GM23338 (cell line): Measurements from ENCODE around the gene RIC3. TPM values are rescaled to one million over a fixed set of nuclear protein-coding genes. Genes with fewer than 3 reads are reported as not detected.

Source experiments
- ATAC-seq: fragments of 200-7000 bp; cut with Tn5 transposase; 3 replicates; pipeline ENCODE4 v1.9.1; 2020
- DNase-seq: peaks from one replicate; pipeline ENCODE4 v3.0.0-alpha.2; 2015; ENCODE audit warnings: low spot score
- H2AFZ ChIP-seq: fragments of 200-600 bp; sonication (generic); 2 replicates; pipeline ENCODE4 v1.8.0; 2016; ENCODE audit warnings: antibody characterized with exemption, mild to moderate bottlenecking, moderate library complexity
- H3F3A ChIP-seq: fragments of 200-600 bp; sonication (generic); replicated peaks from 2 replicates; pipeline ENCODE4 v1.8.0; 2017; ENCODE audit warnings: antibody characterized with exemption, mixed run types, low read depth
- H3K27ac ChIP-seq: fragments of 200-600 bp; sonication (generic); 2 replicates; pipeline ENCODE4 v1.6.1; 2016; ENCODE audit warnings: low read depth
- H3K27me3 ChIP-seq: fragments of 200-600 bp; sonication (generic); 2 replicates; pipeline ENCODE4 v1.8.0; 2016; ENCODE audit warnings: mild to moderate bottlenecking, mixed run types, moderate library complexity; ENCODE audit not compliant: insufficient read depth
- H3K36me3 ChIP-seq: fragments of 200-600 bp; sonication (generic); 2 replicates; pipeline ENCODE4 v1.8.0; 2016; ENCODE audit warnings: mild to moderate bottlenecking; ENCODE audit not compliant: insufficient read depth
- H3K4me1 ChIP-seq: fragments of 200-600 bp; sonication (generic); 2 replicates; pipeline ENCODE4 v1.8.0; 2016; ENCODE audit warnings: mild to moderate bottlenecking, moderate library complexity; ENCODE audit not compliant: insufficient read depth
- H3K4me2 ChIP-seq: fragments of 200-600 bp; sonication (generic); 2 replicates; pipeline ENCODE4 v1.7.1; 2017; ENCODE audit warnings: mixed run types
- H3K4me3 ChIP-seq: fragments of 200-600 bp; sonication (generic); 2 replicates; pipeline ENCODE4 v1.6.1; 2016; ENCODE audit warnings: mixed run types
- H3K79me2 ChIP-seq: fragments of 200-600 bp; sonication (generic); replicated peaks from 2 replicates; pipeline ENCODE4 v1.8.0; 2017; ENCODE audit warnings: mild to moderate bottlenecking; ENCODE audit not compliant: insufficient read depth
- H3K9me2 ChIP-seq: fragments of 200-600 bp; sonication (generic); 2 replicates; pipeline ENCODE4 v1.8.0; 2017; ENCODE audit not compliant: insufficient read depth
- H4K20me1 ChIP-seq: fragments of 200-600 bp; sonication (generic); replicated peaks from 2 replicates; pipeline ENCODE4 v1.8.0; 2017; ENCODE audit warnings: mild to moderate bottlenecking; ENCODE audit not compliant: insufficient read depth
- H3K27ac Mint-ChIP-seq: 2 replicates; pipeline ENCODE4 v1.8.0; 2020; ENCODE audit warnings: inconsistent platforms, mild to moderate bottlenecking, moderate library complexity, mixed read lengths
- H3K27me3 Mint-ChIP-seq: 3 replicates; pipeline ENCODE4 v1.8.0; 2022; ENCODE audit warnings: low read depth, mild to moderate bottlenecking, moderate library complexity, mixed read lengths, inconsistent platforms; ENCODE audit not compliant: insufficient read depth, poor library complexity
- H3K36me3 Mint-ChIP-seq: 3 replicates; pipeline ENCODE4 v1.8.0; 2021; ENCODE audit warnings: low read depth, mild to moderate bottlenecking, inconsistent platforms, moderate library complexity, mixed read lengths
- H3K4me1 Mint-ChIP-seq: 3 replicates; pipeline ENCODE4 v1.8.0; 2020; ENCODE audit warnings: mild to moderate bottlenecking, inconsistent platforms, mixed read lengths
- H3K4me3 Mint-ChIP-seq: 3 replicates; pipeline ENCODE4 v1.8.0; 2021; ENCODE audit warnings: moderate library complexity, mild to moderate bottlenecking, inconsistent platforms, mixed read lengths
- H3K9me3 Mint-ChIP-seq: 3 replicates; pipeline ENCODE4 v1.8.0; 2020; ENCODE audit warnings: moderate library complexity, mild to moderate bottlenecking, inconsistent platforms, mixed read lengths
- CREB1 ChIP-seq: fragments of 250-450 bp; sonication (Bioruptor Pico); IDR thresholded peaks from 2 replicates; pipeline ENCODE4 v1.5.0; 2020; ENCODE audit warnings: low read depth, mild to moderate bottlenecking, moderate library complexity
- CTCF ChIP-seq, 2 experiments: fragments of 200-600 bp in 1 of 2; sonication (generic) in 1 of 2; conservative IDR thresholded peaks; 2 replicates each; pipeline versions ENCODE4 v1.5.1 to v1.6.1; 2016 to 2017; ENCODE audit warnings: antibody characterized with exemption in 2 of 2, low read depth in 2 of 2, mild to moderate bottlenecking in 2 of 2, moderate library complexity in 1 of 2
- ETS1 ChIP-seq: IDR thresholded peaks from 2 replicates; pipeline ENCODE4 v1.6.1; 2016; ENCODE audit warnings: antibody characterized with exemption
- EZH2 ChIP-seq: fragments of 200-600 bp; sonication (generic); IDR thresholded peaks from one replicate; pipeline ENCODE4 v1.8.0; 2017; ENCODE audit warnings: antibody characterized with exemption, mild to moderate bottlenecking, low read depth; ENCODE audit not compliant: unreplicated experiment
- EZH2phosphoT487 ChIP-seq: fragments of 200-600 bp; sonication (generic); IDR thresholded peaks from one replicate; pipeline ENCODE4 v1.8.1; 2018; ENCODE audit warnings: antibody characterized with exemption; ENCODE audit not compliant: unreplicated experiment
- JUNB ChIP-seq: IDR thresholded peaks from one replicate; pipeline ENCODE4 v1.6.1; 2016; ENCODE audit warnings: antibody characterized with exemption; ENCODE audit not compliant: unreplicated experiment
- NANOG ChIP-seq: IDR thresholded peaks from 2 replicates; pipeline ENCODE4 v1.6.1; 2016; ENCODE audit warnings: antibody characterized with exemption, borderline replicate concordance
- POLR2AphosphoS5 ChIP-seq: IDR thresholded peaks from 2 replicates; pipeline ENCODE4 v1.6.1; 2016; ENCODE audit warnings: antibody characterized with exemption, low read depth
- REST ChIP-seq: IDR thresholded peaks from one replicate; pipeline ENCODE4 v1.6.1; 2018; ENCODE audit warnings: antibody characterized with exemption; ENCODE audit not compliant: unreplicated experiment
- STAT1 ChIP-seq: IDR thresholded peaks from one replicate; pipeline ENCODE4 v1.6.1; 2016; ENCODE audit warnings: antibody characterized with exemption; ENCODE audit not compliant: unreplicated experiment
- ZNF114 ChIP-seq: fragments of 250-450 bp; sonication (Bioruptor Pico); IDR thresholded peaks from 2 replicates; pipeline ENCODE4 v1.5.0; 2020; ENCODE audit warnings: mild to moderate bottlenecking, moderate library complexity
- ZNF331 ChIP-seq: fragments of 250-450 bp; sonication (Bioruptor Pico); IDR thresholded peaks from 2 replicates; pipeline ENCODE4 v1.5.0; 2020; ENCODE audit warnings: low read depth, mild to moderate bottlenecking, moderate library complexity
- polyA plus RNA-seq: library from polyadenylated mRNA; unstranded; fragments of >200 nt; fragmentation: Nextera tagmentation; extraction: Ambion mirVana; gene quantifications from 2 replicates; pipeline ENCODE4 v1.2.1, GENCODE V29; 2016
- total RNA-seq: library from RNA; depleted of rRNA; stranded (reverse); fragments of >200 nt; shearing (Covaris generic); gene quantifications from 2 replicates; pipeline ENCODE4 v1.2.3, GENCODE V29; 2014

The RIC3 gene
- total and polyA plus RNA-seq, 2 experiments from 2014 or later, result 17.8 to 21.3 TPM

- Mint-ChIP-seq H3K27ac (no peak overlapping the region), H3K9me3 (no peaks in the 10 kb centered on the region), H3K4me1 (peaks cover 15% of the 10 kb centered on the region), H3K4me3 (no peak overlapping the region), H3K36me3 (no peaks in the 10 kb centered on the region), H3K27me3 (peaks cover 9% of the 10 kb centered on the region)
- no peaks in the 10 kb centered on the region for H3K27me3 ChIP-seq
- H3K79me2 ChIP-seq, result no peaks in the 10 kb centered on the region
- H3K4me1 ChIP-seq, result no peaks in the 10 kb centered on the region; the same call in 1 of the 2 replicates
- DNase-seq, result no peak
- no peaks in the 10 kb centered on the region for H3K9me2 ChIP-seq
- TF ChIP-seq STAT1 (no peak), NANOG (no peak), ETS1 (no peak), ZNF114 (CRISPR knock-in tag) (no peak)
- ATAC-seq, result no peak
- H2AFZ ChIP-seq, result peak overlapping the region; percentile 81
- H3K36me3 ChIP-seq, result no peaks in the 10 kb centered on the region
- no peak overlapping the region for H3K4me3 ChIP-seq
- H4K20me1 ChIP-seq, result no peaks in the 10 kb centered on the region
- no peak overlapping the region for H3K4me2 ChIP-seq
- H3F3A ChIP-seq, result no peaks in the 10 kb centered on the region
- H3K27ac ChIP-seq, result no peak overlapping the region
Observed at GRCh38 chr11:8059030-8059429, 109.8 kb downstream of the RIC3 start.

GRCh38 chr11:8058216-8058615, 110.6 kb downstream of the RIC3 start:
- no peak overlapping the region for H3K27ac Mint-ChIP-seq
- no peak overlapping the region for H2AFZ ChIP-seq
- no peaks in the 10 kb centered on the region for H4K20me1 ChIP-seq
- H3K36me3 Mint-ChIP-seq, result no peaks in the 10 kb centered on the region
- H3K9me2 ChIP-seq, result no peaks in the 10 kb centered on the region
- H3K27me3 ChIP-seq, result no peaks in the 10 kb centered on the region
- H3K27me3 Mint-ChIP-seq, result peaks cover 9% of the 10 kb centered on the region
- ATAC-seq (no peak), DNase-seq (no peak)
- peaks cover 15% of the 10 kb centered on the region for H3K4me1 Mint-ChIP-seq
- H3K36me3 ChIP-seq, result no peaks in the 10 kb centered on the region
- no peaks in the 10 kb centered on the region; the same call in 1 of the 2 replicates for H3K4me1 ChIP-seq
- H3K4me3 ChIP-seq, result no peak overlapping the region
- H3K4me3 Mint-ChIP-seq, result no peak overlapping the region
- no peak overlapping the region for H3K27ac ChIP-seq
- no peaks in the 10 kb centered on the region for H3K79me2 ChIP-seq
- H3K4me2 ChIP-seq, result no peak overlapping the region
- no peaks in the 10 kb centered on the region for H3F3A ChIP-seq
- H3K9me3 Mint-ChIP-seq, result no peaks in the 10 kb centered on the region
- TF ChIP-seq CTCF (conservative IDR thresholded peaks at IDR 0.05; ENCODE audit: low read depth in 2 of 2) (no peak), ZNF114 (CRISPR knock-in tag) (no peak), ETS1 (no peak), ZNF331 (CRISPR knock-in tag) (no peak), NANOG (no peak), POLR2AphosphoS5 (no peak), EZH2 (no peak), STAT1 (no peak), EZH2phosphoT487 (no peak), REST (no peak), CREB1 (CRISPR knock-in tag) (no peak), JUNB (no peak)
